ENCODE data around the gene LMNTD2. TPM values are rescaled to one million over a fixed set of nuclear protein-coding genes. Genes with fewer than 3 reads are reported as not detected.

The LMNTD2 gene
- total and polyA plus RNA-seq, 2 of the 13 experiments (the other 11 are each of a cell fraction or from before 2014, with no cell fraction given), result 1.1 to 3.1 TPM

- TF ChIP-seq, protein P1, sequence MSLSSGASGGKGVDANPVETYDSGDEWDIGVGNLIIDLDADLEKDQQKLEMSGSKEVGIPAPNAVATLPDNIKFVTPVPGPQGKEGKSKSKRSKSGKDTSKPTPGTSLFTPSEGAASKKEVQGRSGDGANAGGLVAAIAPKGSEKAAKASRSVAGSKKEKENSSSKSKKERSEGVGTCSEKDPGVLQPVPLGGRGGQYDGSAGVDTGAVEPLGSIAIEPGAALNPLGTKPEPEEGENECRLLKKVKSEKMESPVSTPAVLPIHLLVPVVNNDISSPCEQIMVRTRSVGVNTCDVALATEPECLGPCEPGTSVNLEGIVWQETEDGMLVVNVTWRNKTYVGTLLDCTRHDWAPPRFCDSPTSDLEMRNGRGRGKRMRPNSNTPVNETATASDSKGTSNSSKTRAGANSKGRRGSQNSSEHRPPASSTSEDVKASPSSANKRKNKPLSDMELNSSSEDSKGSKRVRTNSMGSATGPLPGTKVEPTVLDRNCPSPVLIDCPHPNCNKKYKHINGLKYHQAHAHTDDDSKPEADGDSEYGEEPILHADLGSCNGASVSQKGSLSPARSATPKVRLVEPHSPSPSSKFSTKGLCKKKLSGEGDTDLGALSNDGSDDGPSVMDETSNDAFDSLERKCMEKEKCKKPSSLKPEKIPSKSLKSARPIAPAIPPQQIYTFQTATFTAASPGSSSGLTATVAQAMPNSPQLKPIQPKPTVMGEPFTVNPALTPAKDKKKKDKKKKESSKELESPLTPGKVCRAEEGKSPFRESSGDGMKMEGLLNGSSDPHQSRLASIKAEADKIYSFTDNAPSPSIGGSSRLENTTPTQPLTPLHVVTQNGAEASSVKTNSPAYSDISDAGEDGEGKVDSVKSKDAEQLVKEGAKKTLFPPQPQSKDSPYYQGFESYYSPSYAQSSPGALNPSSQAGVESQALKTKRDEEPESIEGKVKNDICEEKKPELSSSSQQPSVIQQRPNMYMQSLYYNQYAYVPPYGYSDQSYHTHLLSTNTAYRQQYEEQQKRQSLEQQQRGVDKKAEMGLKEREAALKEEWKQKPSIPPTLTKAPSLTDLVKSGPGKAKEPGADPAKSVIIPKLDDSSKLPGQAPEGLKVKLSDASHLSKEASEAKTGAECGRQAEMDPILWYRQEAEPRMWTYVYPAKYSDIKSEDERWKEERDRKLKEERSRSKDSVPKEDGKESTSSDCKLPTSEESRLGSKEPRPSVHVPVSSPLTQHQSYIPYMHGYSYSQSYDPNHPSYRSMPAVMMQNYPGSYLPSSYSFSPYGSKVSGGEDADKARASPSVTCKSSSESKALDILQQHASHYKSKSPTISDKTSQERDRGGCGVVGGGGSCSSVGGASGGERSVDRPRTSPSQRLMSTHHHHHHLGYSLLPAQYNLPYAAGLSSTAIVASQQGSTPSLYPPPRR (CRISPR knock-in tag; IDR thresholded peaks at IDR 0.05; ENCODE audit: borderline replicate concordance), result no peak
- TF ChIP-seq USF2 (IDR thresholded peaks at IDR 0.05; ENCODE audit: low read depth, low read length) (no peak), USF2 (CRISPR knock-in tag; IDR thresholded peaks at IDR 0.05; ENCODE audit: borderline replicate concordance) (peak; percentile 65; the same call in 1 of the 2 replicates), RXRB (CRISPR knock-in tag; IDR thresholded peaks at IDR 0.05; ENCODE audit: borderline replicate concordance) (peak; percentile 13; the same call in 1 of the 2 replicates), STAT5B (CRISPR knock-in tag; IDR thresholded peaks at IDR 0.05) (no peak), TBX2 (CRISPR knock-in tag; IDR thresholded peaks at IDR 0.05; ENCODE audit: borderline replicate concordance) (peak; percentile 50; the same call in 1 of the 2 replicates), EP300 (IDR thresholded peaks at IDR 0.05; ENCODE audit: low read depth in 2 of 2, low read length in 2 of 2) (no peak), EP300 (CRISPR knock-in tag; IDR thresholded peaks at IDR 0.05; ENCODE audit: borderline replicate concordance) (0 out of 2 replicates have a peak, but pooled peaks have one; percentile 16), PAX8 (CRISPR knock-in tag; IDR thresholded peaks at IDR 0.05; ENCODE audit: borderline replicate concordance) (no peak), SAP130 (CRISPR knock-in tag; IDR thresholded peaks at IDR 0.05; ENCODE audit: low read depth) (peak; percentile 85), HDAC1 (CRISPR knock-in tag; IDR thresholded peaks at IDR 0.05) (peak; percentile 61), AKAP8 (CRISPR knock-in tag; IDR thresholded peaks at IDR 0.05) (peak; percentile 58; the same call in 1 of the 2 replicates), SOX5 (CRISPR knock-in tag; IDR thresholded peaks at IDR 0.05; ENCODE audit: borderline replicate concordance) (0 out of 2 replicates have a peak, but pooled peaks have one; percentile 8), ZNF232 (CRISPR knock-in tag; IDR thresholded peaks at IDR 0.05; ENCODE audit: borderline replicate concordance) (no peak), ZBTB7B (CRISPR knock-in tag; IDR thresholded peaks at IDR 0.05) (0 out of 2 replicates have a peak, but pooled peaks have one; percentile 30)
- TF ChIP-seq, protein P2, sequence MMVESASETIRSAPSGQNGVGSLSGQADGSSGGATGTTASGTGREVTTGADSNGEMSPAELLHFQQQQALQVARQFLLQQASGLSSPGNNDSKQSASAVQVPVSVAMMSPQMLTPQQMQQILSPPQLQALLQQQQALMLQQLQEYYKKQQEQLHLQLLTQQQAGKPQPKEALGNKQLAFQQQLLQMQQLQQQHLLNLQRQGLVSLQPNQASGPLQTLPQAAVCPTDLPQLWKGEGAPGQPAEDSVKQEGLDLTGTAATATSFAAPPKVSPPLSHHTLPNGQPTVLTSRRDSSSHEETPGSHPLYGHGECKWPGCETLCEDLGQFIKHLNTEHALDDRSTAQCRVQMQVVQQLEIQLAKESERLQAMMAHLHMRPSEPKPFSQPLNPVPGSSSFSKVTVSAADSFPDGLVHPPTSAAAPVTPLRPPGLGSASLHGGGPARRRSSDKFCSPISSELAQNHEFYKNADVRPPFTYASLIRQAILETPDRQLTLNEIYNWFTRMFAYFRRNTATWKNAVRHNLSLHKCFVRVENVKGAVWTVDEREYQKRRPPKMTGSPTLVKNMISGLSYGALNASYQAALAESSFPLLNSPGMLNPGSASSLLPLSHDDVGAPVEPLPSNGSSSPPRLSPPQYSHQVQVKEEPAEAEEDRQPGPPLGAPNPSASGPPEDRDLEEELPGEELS (CRISPR knock-in tag; IDR thresholded peaks at IDR 0.05), result no peak
- TF ChIP-seq, protein P3, sequence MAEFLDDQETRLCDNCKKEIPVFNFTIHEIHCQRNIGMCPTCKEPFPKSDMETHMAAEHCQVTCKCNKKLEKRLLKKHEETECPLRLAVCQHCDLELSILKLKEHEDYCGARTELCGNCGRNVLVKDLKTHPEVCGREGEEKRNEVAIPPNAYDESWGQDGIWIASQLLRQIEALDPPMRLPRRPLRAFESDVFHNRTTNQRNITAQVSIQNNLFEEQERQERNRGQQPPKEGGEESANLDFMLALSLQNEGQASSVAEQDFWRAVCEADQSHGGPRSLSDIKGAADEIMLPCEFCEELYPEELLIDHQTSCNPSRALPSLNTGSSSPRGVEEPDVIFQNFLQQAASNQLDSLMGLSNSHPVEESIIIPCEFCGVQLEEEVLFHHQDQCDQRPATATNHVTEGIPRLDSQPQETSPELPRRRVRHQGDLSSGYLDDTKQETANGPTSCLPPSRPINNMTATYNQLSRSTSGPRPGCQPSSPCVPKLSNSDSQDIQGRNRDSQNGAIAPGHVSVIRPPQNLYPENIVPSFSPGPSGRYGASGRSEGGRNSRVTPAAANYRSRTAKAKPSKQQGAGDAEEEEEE (CRISPR knock-in tag; IDR thresholded peaks at IDR 0.05; ENCODE audit: borderline replicate concordance), result no peak
Observed at GRCh38 chr11:536841-537621, 23.5 kb downstream of the LMNTD2 start, which contains the start of gene LRRC56 (continued).

Data from HepG2 (cell line).